HG03175 (cell line): ENCODE results near the gene EPHB1.

ENCODE experiments used
- ATAC-seq: cut with Tn5 transposase; IDR thresholded peaks from one replicate; pipeline ENCODE4 v1.9.1; 2021; ENCODE audit warnings: mild to moderate bottlenecking, moderate library complexity; ENCODE audit not compliant: unreplicated experiment

The EPHB1 gene

DNA sequence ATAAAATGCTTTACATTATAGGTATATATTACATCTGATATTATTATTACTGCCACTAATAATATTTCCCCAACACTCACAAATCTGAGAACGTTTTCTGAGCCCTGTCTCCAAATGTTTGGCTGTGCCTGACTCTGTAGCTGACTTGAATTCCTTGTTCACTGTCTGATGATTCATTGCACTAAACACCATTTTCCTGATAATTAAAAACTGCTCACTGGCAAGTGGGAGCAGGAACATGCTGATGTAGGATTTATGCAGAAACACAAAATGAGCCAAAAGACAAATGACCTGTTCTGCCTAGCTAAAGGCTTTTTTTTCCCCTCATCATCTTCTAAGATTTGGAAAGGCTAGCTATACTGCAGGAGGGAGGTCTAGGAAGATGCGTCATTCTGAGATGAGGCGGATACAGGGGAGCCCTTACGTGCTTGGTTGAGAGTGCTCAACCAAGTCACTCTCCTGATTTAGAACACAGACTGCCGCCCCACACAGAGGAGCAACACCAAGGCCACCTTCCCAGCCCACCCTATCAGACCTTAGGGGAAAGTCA is 380.7 kb downstream of the EPHB1 start:
- no peak for ATAC-seq

DNA sequence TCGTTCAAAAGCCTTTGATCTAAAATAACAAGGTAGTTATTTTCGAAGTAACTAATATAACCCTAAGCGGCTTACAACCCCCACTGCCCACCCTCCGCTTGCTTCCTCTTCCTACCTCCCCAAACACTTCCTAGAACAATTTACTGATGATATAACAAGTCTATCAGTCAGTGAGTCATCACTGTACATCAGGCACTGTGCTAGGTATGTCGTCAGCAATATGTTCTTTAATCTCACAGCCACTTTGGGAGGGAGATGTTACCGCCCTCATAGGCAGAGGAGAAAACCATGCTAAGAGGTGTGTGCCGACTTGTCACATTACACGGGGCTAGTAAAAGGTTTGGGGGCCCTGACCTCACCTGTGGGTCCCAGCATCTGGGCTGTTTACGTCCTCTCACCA is 381.8 kb downstream of the EPHB1 start:
- ATAC-seq = no peak

DNA sequence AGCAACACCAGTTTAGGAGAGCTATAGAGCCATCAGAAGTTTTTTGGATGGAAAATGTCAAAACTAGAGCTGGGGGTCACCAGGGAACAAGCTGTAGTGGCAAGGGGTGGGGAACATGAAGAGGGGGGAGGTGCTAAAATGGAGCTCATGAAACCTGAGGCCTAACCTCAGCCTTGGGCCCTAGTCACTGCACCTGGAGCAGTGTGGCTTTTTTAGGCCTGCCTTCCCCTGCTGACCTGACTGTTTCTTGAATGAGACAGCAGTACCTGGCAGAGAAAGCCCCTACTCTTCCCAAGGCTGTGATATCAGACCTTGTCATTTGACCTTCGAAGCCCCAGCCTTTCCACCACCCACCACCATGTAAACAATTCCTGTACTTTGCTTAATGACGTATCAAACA is 383.5 kb downstream of the EPHB1 start:
- ATAC-seq = no peak

DNA sequence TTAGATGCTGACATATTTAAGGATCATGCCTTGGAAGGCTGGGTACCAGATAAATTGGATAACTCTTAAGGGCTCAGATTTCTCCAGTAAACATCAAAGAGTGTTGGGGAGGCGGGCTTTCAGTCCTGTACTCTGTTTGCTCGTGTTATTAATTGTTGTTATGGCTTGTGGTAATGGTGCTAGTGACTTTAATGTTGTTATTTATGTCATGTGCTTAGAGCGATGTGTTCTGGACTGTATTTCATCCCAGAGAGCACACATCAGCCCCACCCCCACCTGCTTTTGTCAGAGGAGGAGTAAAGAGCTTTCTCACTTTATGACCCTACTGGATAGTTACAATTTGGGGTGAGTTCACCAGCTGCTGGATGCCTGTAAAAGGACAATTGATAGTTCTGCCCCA is 386.3 kb downstream of the EPHB1 start:
- ATAC-seq = no peak

DNA sequence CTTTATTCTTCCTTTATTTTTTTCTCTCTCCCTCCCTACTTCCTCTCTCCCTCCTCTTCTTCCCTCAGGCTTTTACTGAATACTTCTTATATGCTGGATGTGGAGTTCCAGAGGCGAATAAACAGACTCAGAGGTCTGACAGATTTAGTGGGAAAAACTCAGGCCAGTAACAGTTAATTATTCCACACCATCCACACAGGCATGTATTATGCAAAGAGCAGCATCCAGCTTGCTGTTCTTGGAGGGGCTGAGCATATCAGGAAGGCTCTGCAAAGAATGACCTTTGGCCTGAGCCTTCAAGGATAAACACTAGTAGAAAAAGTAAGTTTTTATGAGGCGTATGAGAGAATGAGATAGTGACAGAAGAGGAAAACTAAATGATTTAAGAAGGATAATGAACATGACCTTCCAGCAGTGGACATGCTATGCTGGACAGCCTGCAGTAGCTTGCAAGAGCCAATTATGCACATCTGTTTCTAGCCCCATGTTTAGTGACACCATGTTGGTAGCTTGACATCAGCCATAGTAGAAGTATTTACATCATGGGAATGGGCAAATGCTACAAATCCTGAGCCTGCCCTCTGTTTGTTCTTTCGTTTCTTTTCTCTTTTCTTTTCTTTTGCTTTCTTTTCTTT is 387.4 kb downstream of the EPHB1 start:
- no peak for ATAC-seq

DNA sequence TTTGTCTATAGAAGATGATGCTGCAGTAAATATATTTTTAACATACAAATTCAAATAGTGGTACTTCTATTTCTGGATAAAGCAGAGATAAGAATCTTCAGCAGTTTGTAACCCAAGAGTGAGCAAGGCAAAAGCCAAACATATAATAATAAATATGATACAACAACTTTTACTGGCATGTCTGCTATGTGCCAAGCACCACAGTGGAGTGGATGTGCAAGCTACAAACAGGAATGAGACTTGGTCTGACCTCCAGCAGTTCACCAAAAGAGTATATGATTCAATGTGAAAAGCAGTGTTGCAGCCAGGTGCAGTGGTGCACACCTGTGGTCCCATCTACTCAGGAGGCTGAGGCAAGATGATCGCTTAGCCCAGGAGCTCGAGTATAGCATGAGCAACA is 395.6 kb downstream of the EPHB1 start:
- no peak for ATAC-seq

DNA sequence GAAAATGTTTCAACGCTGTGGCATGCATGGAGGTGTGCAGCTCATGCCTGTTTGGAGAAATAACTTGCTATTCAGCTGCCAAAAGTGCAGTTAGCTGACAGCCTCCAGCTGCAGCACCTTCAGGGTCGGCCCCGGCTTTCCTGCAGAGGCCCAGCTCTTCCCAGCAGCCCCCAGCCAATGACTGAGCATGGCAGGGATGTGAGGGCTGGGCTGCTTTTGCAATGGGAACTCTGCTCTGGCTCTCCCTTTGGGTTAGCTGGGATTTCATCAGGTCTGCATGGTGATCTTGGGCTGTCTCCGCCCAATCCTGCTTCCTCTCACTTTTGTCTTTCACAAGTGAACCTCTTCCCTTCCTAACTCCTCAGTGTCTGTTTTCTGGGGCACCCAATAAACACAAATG is 396.6 kb downstream of the EPHB1 start:
- no peak for ATAC-seq

DNA sequence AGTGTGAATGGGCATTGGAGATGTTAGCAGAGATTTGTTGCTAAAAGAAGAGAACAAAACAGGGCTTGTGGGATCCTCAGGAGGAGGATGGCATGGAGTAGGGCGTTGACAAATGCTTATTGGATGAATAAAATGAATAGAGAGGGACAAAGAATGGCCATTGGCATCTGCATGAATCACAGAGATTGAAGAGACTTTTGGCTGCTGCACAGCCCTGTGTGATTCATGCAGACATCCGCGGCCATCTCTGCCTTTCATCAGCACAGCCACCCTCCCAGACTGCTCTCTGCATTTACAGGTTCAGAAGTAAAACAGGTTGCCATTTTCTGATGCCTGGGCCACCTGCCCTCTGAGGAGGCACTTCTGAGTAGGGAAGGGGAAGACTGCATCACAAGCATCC is 397.9 kb downstream of the EPHB1 start:
- ATAC-seq = no peak

DNA sequence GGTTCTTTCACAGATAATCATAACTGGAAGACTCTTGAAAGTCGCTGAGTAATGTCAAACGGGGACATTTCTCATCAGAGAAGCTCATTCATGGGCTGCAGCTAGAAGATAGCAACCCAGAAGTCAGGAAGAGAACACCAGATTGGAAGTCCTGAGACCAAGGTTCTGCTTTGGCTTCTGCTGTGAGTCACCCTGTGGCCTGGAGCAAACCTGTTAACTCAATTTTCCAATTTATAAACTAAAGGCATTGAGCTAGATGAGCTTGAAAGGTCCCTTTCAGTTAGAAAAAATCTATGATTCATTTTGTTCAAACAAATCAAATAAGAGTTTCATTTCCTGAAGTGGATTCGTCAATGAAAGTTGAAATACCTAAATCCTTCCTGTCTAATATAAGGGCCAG is 402.2 kb downstream of the EPHB1 start:
- peak; percentile 44 for ATAC-seq

DNA sequence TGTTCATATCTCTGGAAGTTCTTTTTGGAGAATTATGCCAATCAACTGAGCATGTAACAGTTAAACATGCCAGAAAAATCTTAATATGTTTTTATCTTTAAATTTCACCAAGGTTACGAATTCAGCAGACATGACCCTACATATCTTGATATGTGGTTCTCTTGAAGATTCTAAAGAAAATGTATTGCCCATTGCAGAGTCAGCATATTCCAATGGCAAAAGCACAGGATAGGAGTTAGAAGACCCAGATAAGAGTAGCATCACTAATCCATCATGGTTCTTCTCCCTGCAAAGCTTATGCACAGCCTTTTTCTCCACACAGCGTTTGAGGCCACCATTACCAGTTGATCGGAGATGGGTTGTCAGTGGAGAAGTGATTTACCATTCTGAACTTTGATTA is 402.8 kb downstream of the EPHB1 start:
- ATAC-seq = no peak

DNA sequence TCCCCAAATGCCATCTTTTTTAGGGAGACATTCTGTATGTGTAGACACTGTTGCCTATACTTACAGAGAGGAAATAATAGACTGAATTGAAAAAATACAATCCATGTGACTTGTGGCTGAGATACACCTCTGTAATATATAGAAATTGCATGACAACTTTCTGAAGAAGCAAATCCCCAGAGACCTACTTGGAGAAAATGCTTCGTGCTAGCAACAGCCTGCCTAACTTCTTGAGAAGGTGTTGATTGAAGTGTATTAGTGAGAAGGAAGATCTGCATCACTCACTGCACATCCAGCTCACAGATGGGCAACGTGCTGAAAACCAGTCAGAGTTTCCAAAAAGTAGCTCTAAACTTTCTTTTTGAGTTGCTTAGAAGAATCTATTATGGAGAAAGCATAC is 404.1 kb downstream of the EPHB1 start:
- ATAC-seq = peak; percentile 79

DNA sequence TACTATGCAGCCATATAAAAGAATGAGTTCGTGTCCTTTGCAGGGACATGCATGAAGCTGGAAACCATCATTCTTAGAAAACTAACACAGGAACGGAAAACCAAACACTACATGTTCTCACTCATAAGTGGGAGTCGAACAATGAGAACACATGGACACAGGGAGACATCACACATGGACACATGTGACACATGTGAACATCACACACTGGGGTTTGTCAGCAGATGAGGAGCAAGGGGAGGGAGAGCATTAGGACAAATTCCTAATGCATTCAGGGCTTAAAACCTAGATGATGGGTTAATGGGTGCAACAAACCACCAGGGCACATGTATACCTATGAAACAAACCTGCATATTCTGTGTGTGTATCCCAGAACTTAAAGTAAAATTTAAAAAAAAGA is 408.0 kb downstream of the EPHB1 start:
- no peak for ATAC-seq

DNA sequence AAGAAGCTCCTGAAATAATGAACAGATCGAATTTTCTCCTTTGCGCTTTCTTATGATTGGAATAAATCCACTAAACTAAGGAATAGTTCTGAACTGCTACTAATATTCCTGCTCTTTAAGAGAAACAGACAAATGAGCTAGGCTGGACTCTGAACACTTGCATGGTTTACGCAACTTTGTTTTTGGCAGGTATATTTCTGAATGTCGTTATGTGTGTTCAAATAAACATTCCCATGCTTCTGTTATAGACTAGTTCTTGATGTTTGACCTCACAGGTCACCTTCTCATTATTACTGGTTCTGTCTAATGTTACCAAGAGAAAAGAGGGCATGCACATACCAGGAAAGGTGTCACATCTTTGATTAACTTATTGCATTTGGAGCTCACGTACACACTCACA is 418.2 kb downstream of the EPHB1 start:
- ATAC-seq = no peak

DNA sequence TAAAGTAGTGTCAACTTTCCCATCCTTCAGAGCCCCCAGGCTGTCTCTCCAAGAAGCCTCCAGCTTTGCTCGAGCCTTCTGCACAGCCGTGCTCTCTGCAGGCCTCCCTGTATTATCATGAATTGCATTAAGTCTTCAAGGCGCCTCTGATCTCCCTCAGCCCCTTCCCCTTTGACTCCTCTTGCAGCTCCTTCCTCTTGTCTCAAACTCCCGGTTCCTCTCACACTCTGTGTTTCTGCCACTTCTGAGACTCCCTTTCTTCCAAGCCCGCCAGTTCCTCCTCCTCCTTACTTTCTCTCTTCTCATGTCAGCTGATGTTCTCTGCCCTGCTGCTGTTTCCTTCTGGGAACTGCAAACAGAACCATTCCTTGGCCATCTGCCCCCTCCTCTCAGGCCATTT is 418.8 kb downstream of the EPHB1 start:
- no peak for ATAC-seq

DNA sequence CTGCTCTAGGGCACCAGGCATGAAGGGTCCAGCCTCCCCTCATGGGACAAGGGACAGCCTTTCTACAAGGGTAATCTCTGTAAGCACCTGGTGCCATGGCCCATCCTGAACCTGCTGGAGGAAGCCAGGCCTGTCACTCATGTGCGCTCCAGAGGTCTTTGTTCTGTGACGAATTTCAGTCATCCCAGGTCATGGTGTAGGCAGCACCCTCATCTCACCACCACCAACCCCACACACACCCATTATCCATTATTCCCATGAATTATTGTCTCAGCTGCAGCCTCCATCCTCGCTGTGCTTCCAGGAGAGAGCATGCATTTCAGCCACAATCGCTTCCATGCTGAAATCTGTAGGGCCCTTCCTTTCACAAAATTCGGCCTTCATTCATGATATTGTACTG is 419.3 kb downstream of the EPHB1 start:
- ATAC-seq = no peak

DNA sequence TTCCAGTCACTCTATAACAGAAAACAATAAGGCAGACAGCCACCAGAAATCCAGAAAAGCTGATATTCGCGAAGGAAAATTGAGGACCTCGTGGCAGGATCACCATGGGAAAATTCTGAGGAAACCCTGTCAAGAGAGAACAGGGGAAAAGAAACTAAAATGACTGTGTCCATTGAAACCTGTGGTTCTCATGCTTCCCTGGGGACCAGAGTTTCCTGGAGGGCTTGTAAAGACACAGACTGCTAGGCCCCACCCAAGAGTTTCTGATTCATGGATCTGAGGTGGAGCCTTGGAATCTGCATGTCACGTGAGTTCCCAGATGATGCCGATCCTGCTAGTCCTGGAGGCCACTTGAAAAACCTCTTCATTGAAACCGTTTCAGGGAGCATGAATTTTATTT is 420.5 kb downstream of the EPHB1 start:
- ATAC-seq = no peak

DNA sequence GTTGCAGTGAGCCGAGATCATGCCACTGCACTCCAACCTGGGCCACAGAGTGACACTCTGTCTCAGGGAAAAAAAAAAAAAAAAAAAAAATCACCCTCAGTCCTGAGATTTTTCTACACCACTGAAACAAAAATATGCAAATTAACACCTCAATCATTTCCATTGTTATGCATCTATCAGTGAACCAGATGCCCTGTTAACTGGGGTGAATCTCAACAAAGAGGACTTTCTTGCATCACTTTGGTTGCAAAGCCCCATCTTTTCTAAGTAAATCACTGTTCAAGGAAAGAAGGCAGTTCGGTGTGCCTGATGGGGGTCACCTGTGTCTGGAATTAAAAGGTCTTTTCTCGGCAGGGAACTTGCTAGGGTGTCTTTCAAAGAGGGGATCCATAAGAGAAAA is 421.6 kb downstream of the EPHB1 start:
- no peak for ATAC-seq

DNA sequence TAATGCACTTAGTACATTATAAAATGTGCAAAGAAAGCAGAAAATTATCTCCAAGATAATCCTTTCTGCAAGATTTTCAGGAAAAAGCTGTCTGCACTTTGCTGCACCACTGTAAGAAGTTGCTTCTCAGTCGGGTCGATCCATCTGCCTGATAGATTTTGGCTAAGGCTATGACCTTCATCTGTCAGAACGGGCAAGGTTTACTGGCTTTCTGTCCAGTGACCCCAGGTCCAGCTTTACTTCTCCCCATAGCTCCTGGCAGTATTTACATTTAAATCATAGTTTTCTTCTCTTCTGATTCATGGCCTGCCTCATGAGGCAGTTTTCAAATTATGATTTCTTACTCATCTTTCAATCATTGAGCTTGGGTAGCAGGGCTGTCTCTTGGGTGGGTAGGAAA is 422.7 kb downstream of the EPHB1 start:
- no peak for ATAC-seq

DNA sequence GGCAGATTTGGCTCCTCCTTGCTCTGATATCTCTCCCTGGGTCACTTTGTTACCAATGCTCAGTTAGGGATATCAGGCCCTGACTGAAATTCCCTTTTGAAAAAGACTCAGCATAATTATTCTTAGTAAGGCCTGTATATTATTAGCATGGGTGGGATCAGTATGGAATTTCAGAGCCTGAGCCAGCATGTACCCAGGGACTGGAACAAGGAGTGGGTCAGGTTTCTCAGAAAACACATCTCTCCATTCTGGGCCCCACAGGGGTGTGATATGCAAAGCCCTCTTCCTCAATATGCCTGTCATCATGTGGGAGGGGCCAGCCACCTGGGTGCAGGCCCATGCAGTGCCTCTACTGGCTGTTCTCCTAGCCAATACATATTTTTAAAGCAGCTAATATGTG is 423.2 kb downstream of the EPHB1 start:
- peak; percentile 60 for ATAC-seq

DNA sequence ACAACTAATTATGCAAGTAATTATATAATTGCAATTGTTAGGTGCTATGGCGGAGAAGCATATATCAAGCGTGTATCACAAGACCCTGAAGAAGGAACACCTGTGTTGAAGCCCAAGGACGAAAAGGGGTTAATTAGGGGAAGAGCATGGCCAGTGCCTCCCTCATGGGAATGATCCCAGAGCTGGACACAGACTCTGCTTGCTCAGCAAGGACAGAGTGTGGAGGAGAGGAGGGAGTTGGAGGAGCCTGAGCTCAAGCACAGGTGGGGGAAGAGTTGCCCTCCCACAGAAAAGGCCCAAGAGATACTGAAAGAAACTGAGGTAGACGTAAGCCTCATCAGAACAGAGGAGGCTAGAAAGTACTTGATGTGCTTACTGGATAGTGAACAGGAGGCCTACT is 423.7 kb downstream of the EPHB1 start:
- ATAC-seq = no peak

DNA sequence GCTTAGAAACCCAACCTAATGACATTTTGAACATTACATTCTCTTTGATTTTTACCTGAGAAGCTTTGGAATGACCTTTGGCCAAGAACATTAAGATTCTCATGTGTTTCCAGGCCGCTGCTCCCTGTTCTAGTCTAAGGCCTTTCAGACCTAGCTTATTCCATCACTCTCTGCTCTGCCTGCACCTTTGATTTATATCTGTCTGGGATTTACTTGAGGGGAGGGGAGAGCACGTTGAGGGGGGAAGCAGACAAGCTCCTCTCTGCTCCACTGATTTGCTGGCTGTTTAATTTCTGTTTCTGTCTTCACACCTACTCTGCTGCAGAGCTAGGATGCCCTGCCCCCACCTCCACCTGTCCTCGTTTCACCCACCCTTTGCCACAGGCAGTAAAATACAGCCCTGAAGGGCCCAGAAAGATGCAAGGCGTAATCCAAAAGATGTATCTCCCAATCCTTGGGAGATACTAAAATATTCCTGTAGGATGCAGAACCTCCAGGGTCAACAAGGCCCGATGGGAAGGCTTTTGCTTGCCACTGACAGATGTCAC is 429.8 kb downstream of the EPHB1 start:
- peak; percentile 52 for ATAC-seq

DNA sequence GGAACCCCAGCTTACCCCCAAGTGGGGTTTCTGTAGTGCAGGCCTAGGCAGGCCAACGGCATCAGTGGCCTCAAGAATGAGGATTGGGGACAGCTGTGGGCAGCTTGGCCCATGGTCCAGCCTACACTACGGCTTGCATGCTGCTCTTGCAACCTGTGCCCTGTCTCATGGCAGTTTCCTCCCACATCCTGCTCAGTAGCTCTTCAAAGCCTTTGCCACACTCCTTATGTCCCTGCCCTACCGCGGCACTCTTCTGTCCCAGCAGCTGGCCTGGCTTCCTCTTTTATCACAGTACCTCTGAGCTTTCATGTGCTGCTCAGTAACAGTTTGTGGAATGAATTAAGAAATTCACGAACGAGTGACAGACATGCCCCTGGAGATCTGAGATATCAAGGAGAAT is 431.0 kb downstream of the EPHB1 start:
- ATAC-seq = peak; percentile 76

DNA sequence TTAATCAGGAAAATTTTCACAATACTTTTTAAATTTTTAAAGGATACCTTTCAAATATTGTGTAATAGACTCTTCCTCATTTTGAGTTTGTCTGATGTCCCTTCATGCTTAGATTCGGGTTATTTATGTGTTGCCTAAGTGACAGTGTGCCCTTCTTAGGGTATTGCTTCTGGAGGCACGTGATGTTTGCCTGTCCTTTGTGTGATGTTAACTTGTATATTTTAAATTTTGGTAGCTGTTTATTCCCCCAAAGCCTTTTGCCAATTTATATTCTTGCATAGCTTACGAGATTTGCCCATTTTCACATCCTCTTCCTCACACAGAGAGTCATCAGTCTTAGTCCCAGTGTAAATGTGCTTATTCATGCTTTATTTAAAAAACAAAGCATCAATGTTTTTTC is 433.1 kb downstream of the EPHB1 start:
- ATAC-seq = no peak
